Neural progenitor cell (in vitro differentiated cells): ENCODE measurements around the gene TRAP1.

ENCODE experiments used
- EZH2 ChIP-seq: fragments of 200-600 bp; sonication (generic); IDR thresholded peaks from 2 replicates; pipeline ENCODE4 v1.6.1; 2017; ENCODE audit warnings: antibody characterized with exemption, mild to moderate bottlenecking, moderate library complexity
- EZH2phosphoT487 ChIP-seq: fragments of 200-600 bp; sonication (generic); IDR thresholded peaks from 2 replicates; pipeline ENCODE4 v1.6.1; 2017; ENCODE audit warnings: antibody characterized with exemption

GRCh38 chr16:3618769-3619141, 98.6 kb downstream of the TRAP1 start:
- TF ChIP-seq EZH2 (no peak), EZH2phosphoT487 (no peak)
